HEK293 (cell line): ENCODE data around the gene CMC1.

Source experiments
- BCL11B ChIP-seq: fragments of 450-650 bp; formaldehyde crosslinking; IDR thresholded peaks from 2 replicates; pipeline ENCODE4 v1.5.1; 2016; ENCODE audit warnings: low read depth, missing biosample characterization, missing genetic modification characterization
- CTCF ChIP-seq: fragments of 450-650 bp; formaldehyde crosslinking; IDR thresholded peaks from 2 replicates; pipeline ENCODE4 v1.5.1; 2016; ENCODE audit warnings: missing biosample characterization, missing genetic modification characterization
- MYNN ChIP-seq: fragments of 450-650 bp; formaldehyde crosslinking; IDR thresholded peaks from 2 replicates; pipeline ENCODE4 v1.5.1; 2016; ENCODE audit warnings: missing biosample characterization, missing genetic modification characterization, borderline replicate concordance
- REPIN1 ChIP-seq: fragments of 450-650 bp; formaldehyde crosslinking; IDR thresholded peaks from 2 replicates; pipeline ENCODE4 v1.5.1; 2017; ENCODE audit warnings: missing biosample characterization, missing genetic modification characterization, low read depth
- SETDB1 ChIP-seq: IDR thresholded peaks from one replicate; pipeline ENCODE4 v1.6.1; 2017; ENCODE audit warnings: mild to moderate bottlenecking, low read length, moderate library complexity, mixed read lengths; ENCODE audit not compliant: insufficient read length
- ZBTB20 ChIP-seq: fragments of 450-650 bp; formaldehyde crosslinking; IDR thresholded peaks from 2 replicates; pipeline ENCODE4 v1.5.1; 2016; ENCODE audit warnings: missing biosample characterization, missing genetic modification characterization
- ZIC2 ChIP-seq: fragments of 450-650 bp; formaldehyde crosslinking; IDR thresholded peaks from 2 replicates; pipeline ENCODE4 v1.5.1; 2016; ENCODE audit warnings: missing biosample characterization, missing genetic modification characterization
- ZNF302 ChIP-seq: fragments of 450-650 bp; formaldehyde crosslinking; IDR thresholded peaks from 2 replicates; pipeline ENCODE4 v1.5.1; 2016; ENCODE audit warnings: missing biosample characterization, missing genetic modification characterization, low read depth
- ZNF624 ChIP-seq: fragments of 450-650 bp; formaldehyde crosslinking; IDR thresholded peaks from 2 replicates; pipeline ENCODE4 v1.5.1; 2017; ENCODE audit warnings: missing biosample characterization, missing genetic modification characterization
- ZNF76 ChIP-seq: fragments of 450-650 bp; formaldehyde crosslinking; IDR thresholded peaks from 2 replicates; pipeline ENCODE4; 2016; ENCODE audit warnings: low read depth, missing biosample characterization, missing genetic modification characterization, borderline replicate concordance
- TF ChIP-seq, protein P1 (sequence below): fragments of 450-650 bp; formaldehyde crosslinking; IDR thresholded peaks from 2 replicates; pipeline ENCODE4 v1.5.1; 2017; ENCODE audit warnings: missing biosample characterization, missing genetic modification characterization

- TF ChIP-seq CTCF (tag by site-specific recombination), result no peak
- no peak for TF ChIP-seq ZIC2 (tag by site-specific recombination)
- no peak for TF ChIP-seq MYNN (tag by site-specific recombination)
- no peak for TF ChIP-seq ZNF624
- TF ChIP-seq BCL11B, result no peak
- no peak for TF ChIP-seq SETDB1
- no peak for TF ChIP-seq ZBTB20 (tag by site-specific recombination)
- TF ChIP-seq ZNF302 (tag by site-specific recombination), result no peak
- TF ChIP-seq, protein P1, sequence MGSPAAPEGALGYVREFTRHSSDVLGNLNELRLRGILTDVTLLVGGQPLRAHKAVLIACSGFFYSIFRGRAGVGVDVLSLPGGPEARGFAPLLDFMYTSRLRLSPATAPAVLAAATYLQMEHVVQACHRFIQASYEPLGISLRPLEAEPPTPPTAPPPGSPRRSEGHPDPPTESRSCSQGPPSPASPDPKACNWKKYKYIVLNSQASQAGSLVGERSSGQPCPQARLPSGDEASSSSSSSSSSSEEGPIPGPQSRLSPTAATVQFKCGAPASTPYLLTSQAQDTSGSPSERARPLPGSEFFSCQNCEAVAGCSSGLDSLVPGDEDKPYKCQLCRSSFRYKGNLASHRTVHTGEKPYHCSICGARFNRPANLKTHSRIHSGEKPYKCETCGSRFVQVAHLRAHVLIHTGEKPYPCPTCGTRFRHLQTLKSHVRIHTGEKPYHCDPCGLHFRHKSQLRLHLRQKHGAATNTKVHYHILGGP (tag by site-specific recombination), result no peak
- no peak for TF ChIP-seq REPIN1
- TF ChIP-seq ZNF76, result no peak
Observed at GRCh38 chr3:28292622-28293021, 51.2 kb downstream of the CMC1 start.
